HL-60 (cell line): ENCODE measurements around the gene SNRPB2.

Experiments
- DNase-seq, 2 experiments: peaks; one replicate each; pipeline ENCODE4 v3.0.0-alpha.2; 2010 to 2020; ENCODE audit warnings: low read depth in 1 of 2, low spot score in 1 of 2
- H3K27ac ChIP-seq: fragments of 250-450 bp; sonication (Bioruptor Pico); replicated peaks from 2 replicates; pipeline ENCODE4 v1.5.1; 2020; ENCODE audit warnings: mild to moderate bottlenecking, moderate library complexity
- H3K27me3 ChIP-seq: fragments of 250-450 bp; sonication (Bioruptor Pico); 2 replicates; pipeline ENCODE4 v1.5.1; 2021; ENCODE audit warnings: mild to moderate bottlenecking, moderate library complexity; ENCODE audit not compliant: insufficient read depth, poor library complexity, severe bottlenecking
- H3K4me3 ChIP-seq: replicated peaks from 2 replicates; pipeline ENCODE4 v1.5.1; 2011; ENCODE audit warnings: mild to moderate bottlenecking, control low read depth, low read length; ENCODE audit not compliant: insufficient read depth
- GABPA ChIP-seq: IDR thresholded peaks from 2 replicates; pipeline ENCODE4 v1.6.1; 2012; ENCODE audit warnings: low read depth
- POLR2AphosphoS5 ChIP-seq: IDR thresholded peaks from 2 replicates; pipeline ENCODE4 v1.6.1; 2012; ENCODE audit warnings: low read depth
- SPI1 ChIP-seq: IDR thresholded peaks from 2 replicates; pipeline ENCODE4 v1.6.1; 2012; ENCODE audit warnings: low read depth, mild to moderate bottlenecking, borderline replicate concordance
- TF ChIP-seq, protein P1 (sequence below): IDR thresholded peaks from one replicate; pipeline ENCODE4 v1.5.1; 2011; ENCODE audit warnings: low read length, control low read depth, inconsistent platforms; ENCODE audit not compliant: insufficient read depth
- TF ChIP-seq, protein P2 (sequence below): IDR thresholded peaks from 2 replicates; pipeline ENCODE4 v1.6.1; 2012; ENCODE audit warnings: low read depth; ENCODE audit not compliant: insufficient replicate concordance

The SNRPB2 gene

DNA sequence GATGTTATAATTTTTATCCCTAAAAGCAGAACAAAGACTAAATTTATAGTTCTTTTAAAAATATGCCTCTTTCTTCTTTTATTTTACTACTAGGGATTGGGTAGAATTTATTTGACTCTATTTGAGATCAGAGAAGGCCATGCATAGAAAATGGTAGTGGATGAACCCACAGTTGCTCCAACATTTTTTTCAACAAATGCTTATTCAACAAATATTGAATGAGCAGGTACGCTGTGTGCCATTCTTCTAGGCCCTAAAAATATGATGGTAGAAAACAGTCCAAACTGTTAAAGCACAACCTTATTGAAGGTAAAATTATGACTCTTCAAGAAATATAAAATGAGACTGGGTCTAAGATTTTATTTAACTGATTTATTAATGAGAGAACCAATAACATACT is 48.3 kb downstream of the SNRPB2 start:
- Histone ChIP-seq H3K27ac (no peak overlapping the region), H3K4me3 (no peak overlapping the region), H3K27me3 (no peaks in the 10 kb centered on the region)
- DNase-seq: no peak
- TF ChIP-seq, protein P1, sequence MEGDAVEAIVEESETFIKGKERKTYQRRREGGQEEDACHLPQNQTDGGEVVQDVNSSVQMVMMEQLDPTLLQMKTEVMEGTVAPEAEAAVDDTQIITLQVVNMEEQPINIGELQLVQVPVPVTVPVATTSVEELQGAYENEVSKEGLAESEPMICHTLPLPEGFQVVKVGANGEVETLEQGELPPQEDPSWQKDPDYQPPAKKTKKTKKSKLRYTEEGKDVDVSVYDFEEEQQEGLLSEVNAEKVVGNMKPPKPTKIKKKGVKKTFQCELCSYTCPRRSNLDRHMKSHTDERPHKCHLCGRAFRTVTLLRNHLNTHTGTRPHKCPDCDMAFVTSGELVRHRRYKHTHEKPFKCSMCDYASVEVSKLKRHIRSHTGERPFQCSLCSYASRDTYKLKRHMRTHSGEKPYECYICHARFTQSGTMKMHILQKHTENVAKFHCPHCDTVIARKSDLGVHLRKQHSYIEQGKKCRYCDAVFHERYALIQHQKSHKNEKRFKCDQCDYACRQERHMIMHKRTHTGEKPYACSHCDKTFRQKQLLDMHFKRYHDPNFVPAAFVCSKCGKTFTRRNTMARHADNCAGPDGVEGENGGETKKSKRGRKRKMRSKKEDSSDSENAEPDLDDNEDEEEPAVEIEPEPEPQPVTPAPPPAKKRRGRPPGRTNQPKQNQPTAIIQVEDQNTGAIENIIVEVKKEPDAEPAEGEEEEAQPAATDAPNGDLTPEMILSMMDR: no peak
- TF ChIP-seq GABPA (no peak), SPI1 (no peak), POLR2AphosphoS5 (no peak)
- TF ChIP-seq, protein P2, sequence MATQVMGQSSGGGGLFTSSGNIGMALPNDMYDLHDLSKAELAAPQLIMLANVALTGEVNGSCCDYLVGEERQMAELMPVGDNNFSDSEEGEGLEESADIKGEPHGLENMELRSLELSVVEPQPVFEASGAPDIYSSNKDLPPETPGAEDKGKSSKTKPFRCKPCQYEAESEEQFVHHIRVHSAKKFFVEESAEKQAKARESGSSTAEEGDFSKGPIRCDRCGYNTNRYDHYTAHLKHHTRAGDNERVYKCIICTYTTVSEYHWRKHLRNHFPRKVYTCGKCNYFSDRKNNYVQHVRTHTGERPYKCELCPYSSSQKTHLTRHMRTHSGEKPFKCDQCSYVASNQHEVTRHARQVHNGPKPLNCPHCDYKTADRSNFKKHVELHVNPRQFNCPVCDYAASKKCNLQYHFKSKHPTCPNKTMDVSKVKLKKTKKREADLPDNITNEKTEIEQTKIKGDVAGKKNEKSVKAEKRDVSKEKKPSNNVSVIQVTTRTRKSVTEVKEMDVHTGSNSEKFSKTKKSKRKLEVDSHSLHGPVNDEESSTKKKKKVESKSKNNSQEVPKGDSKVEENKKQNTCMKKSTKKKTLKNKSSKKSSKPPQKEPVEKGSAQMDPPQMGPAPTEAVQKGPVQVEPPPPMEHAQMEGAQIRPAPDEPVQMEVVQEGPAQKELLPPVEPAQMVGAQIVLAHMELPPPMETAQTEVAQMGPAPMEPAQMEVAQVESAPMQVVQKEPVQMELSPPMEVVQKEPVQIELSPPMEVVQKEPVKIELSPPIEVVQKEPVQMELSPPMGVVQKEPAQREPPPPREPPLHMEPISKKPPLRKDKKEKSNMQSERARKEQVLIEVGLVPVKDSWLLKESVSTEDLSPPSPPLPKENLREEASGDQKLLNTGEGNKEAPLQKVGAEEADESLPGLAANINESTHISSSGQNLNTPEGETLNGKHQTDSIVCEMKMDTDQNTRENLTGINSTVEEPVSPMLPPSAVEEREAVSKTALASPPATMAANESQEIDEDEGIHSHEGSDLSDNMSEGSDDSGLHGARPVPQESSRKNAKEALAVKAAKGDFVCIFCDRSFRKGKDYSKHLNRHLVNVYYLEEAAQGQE: no peak

DNA sequence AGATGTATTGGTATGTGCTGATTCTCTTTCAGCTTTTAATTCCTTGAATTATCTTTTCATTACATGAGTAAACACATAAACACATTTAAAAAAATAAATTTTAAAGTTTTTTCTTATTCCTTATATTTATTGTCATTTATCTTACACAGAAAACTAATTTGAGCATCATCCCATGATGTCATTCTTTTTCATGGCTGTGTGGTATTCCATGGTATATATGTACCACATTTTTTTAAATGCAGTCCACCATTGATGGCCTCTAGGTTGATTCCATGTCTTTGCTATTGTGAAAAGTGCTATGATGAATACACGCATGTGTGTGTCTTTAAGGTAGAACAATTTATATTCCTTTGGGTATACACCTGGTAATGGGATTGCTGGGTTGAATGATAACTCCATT is 51.7 kb downstream of the SNRPB2 start:
- DNase-seq: no peak
- H3K27me3 ChIP-seq: no peaks in the 10 kb centered on the region
- TF ChIP-seq GABPA: no peak
- no peak for TF ChIP-seq POLR2AphosphoS5
- TF ChIP-seq, protein P1: no peak
- TF ChIP-seq, protein P2: no peak
- no peak for TF ChIP-seq SPI1
- H3K27ac ChIP-seq: no peak overlapping the region
- no peak overlapping the region for H3K4me3 ChIP-seq

DNA sequence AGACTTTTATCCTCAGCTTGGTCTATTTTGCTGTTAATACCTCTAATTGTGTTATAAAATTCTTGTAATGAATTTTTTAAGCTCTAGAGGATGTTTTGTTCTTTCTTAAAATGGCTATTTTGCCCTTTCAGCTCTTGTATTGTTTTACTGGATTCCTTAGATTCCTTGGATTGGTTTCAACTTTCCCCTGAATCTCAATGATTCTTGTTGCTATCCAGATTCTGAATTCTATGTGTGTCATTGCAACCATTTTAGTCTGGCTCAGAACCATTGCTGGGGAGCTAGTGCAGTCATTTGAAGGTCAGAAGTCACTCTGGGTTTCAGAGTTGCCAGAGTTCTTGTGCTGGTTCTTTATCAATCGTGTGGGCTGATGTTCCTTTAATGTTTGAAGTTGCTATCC is 55.4 kb downstream of the SNRPB2 start:
- no peak for DNase-seq
- Histone ChIP-seq H3K27ac (no peak overlapping the region), H3K4me3 (no peak overlapping the region), H3K27me3 (no peaks in the 10 kb centered on the region)
- TF ChIP-seq, protein P2: no peak
- TF ChIP-seq POLR2AphosphoS5: no peak
